HepG2 (cell line): ENCODE measurements around the gene VPS13D.

Source experiments
- BRF2 ChIP-seq: sonication (generic); formaldehyde crosslinking; IDR thresholded peaks from 2 replicates; pipeline ENCODE4 v1.8.1; 2022; ENCODE audit warnings: mild to moderate bottlenecking, missing genetic modification reagents
- FOXA1 ChIP-seq, 2 experiments: fragments of 450-650 bp in 1 of 2; sonication (generic) in 1 of 2; formaldehyde crosslinking in 1 of 2; IDR thresholded peaks; 2 replicates each; pipeline versions ENCODE4 v1.4.0 to v1.6.1; 2016 to 2020; ENCODE audit warnings: missing genetic modification reagents in 1 of 2
- IKZF1 ChIP-seq: fragments of 450-650 bp; IDR thresholded peaks from 2 replicates; pipeline ENCODE4 v1.7.1; 2016
- MIER2 ChIP-seq: IDR thresholded peaks from 2 replicates; pipeline ENCODE4 v1.6.1; 2016; ENCODE audit warnings: missing biosample characterization, missing genetic modification reagents
- MIXL1 ChIP-seq: IDR thresholded peaks from 2 replicates; pipeline ENCODE4 v1.6.1; 2016
- REST ChIP-seq, 2 experiments: IDR thresholded peaks; 2 replicates each; pipeline ENCODE4 v1.6.1; 2011 to 2012; ENCODE audit warnings: low read length in 2 of 2, borderline replicate concordance in 1 of 2, low read depth in 1 of 2, mild to moderate bottlenecking in 1 of 2, moderate library complexity in 1 of 2
- SKIL ChIP-seq: sonication (generic); formaldehyde crosslinking; IDR thresholded peaks from 2 replicates; pipeline ENCODE4 v1.8.0; 2022; ENCODE audit warnings: missing genetic modification reagents, mild to moderate bottlenecking, moderate library complexity, borderline replicate concordance
- ZBED4 ChIP-seq: sonication (generic); formaldehyde crosslinking; IDR thresholded peaks from 2 replicates; pipeline ENCODE4 v1.4.0; 2020; ENCODE audit warnings: missing genetic modification reagents, borderline replicate concordance
- ZKSCAN8 ChIP-seq: IDR thresholded peaks from 2 replicates; pipeline ENCODE4 v1.6.1; 2016; ENCODE audit warnings: borderline replicate concordance, missing genetic modification reagents, missing compliant biosample characterization
- ZSCAN22 ChIP-seq: sonication (generic); formaldehyde crosslinking; IDR thresholded peaks from 2 replicates; pipeline ENCODE4 v1.4.0; 2020; ENCODE audit warnings: mild to moderate bottlenecking, missing genetic modification reagents
- ZZZ3 ChIP-seq: sonication (generic); formaldehyde crosslinking; IDR thresholded peaks from 2 replicates; pipeline ENCODE4 v1.4.0; 2020; ENCODE audit warnings: missing genetic modification reagents, mild to moderate bottlenecking, borderline replicate concordance

GRCh38 chr1:12478612-12478985 lies 248.8 kb downstream of the VPS13D start:
- TF ChIP-seq BRF2 (CRISPR knock-in tag) (no peak), MIER2 (no peak), IKZF1 (no peak), ZZZ3 (no peak), FOXA1 (IDR thresholded peaks at IDR 0.05) (no peak), FOXA1 (CRISPR knock-in tag; IDR thresholded peaks at IDR 0.05) (no peak), ZBED4 (CRISPR knock-in tag) (no peak), ZKSCAN8 (CRISPR knock-in tag) (no peak), SKIL (CRISPR knock-in tag) (no peak), ZSCAN22 (CRISPR knock-in tag) (no peak), MIXL1 (CRISPR knock-in tag) (no peak), REST (IDR thresholded peaks at IDR 0.05; ENCODE audit: borderline replicate concordance in 1 of 2, low read depth in 1 of 2, low read length in 2 of 2) (no peak)
